Activated CD4-positive, alpha-beta T cell treated with anti-CD3 and anti-CD28 coated beads, Interleukin-2, amount 50 U/mL, for 48 hours (primary cell): Measurements from ENCODE around the gene TSNAXIP1.
A peak's percentile ranks its signal among the peaks of the same experiment; 100 is the strongest.

ENCODE experiments used
- DNase-seq, 2 experiments: peaks; one replicate each; pipeline ENCODE4 v3.0.0-alpha.2; 2020

TSNAXIP1 gene

GRCh38 chr16:67841198-67841815 is 34.6 kb downstream of the TSNAXIP1 start:
- no peak for DNase-seq

GRCh38 chr16:67841816-67842508 is 35.3 kb downstream of the TSNAXIP1 start, which contains the start of gene THAP11:
Gene THAP11, plus strand, starts transcription at chr16:67842320. Its CDS starts 235 bp downstream, at chr16:67842555.
- DNase-seq, result peak; percentile 95 to 96

GRCh38 chr16:67842509-67843342 is 36.0 kb downstream of the TSNAXIP1 start:
- DNase-seq, result peak; percentile 57 to 67

GRCh38 chr16:67843343-67843765 is 36.7 kb downstream of the TSNAXIP1 start:
- no peak for DNase-seq

GRCh38 chr16:67844497-67844896 is 37.8 kb downstream of the TSNAXIP1 start:
- no peak for DNase-seq

GRCh38 chr16:67845291-67846062 is 38.8 kb downstream of the TSNAXIP1 start:
- DNase-seq, result no peak

- no peak for DNase-seq
These were observed 39.3 kb downstream of the TSNAXIP1 start for GRCh38 chr16:67846063-67846319.

- peak; percentile 96 to 97 for DNase-seq
These were observed 39.8 kb downstream of the TSNAXIP1 start, which contains the start of gene NUTF2 for GRCh38 chr16:67846320-67847063. Gene NUTF2, plus strand, starts transcription at chr16:67846933. Its CDS starts 18,198 bp downstream, at chr16:67865131.

- DNase-seq, result peak in 1 of 2 experiments; percentile 24
These were observed 40.6 kb downstream of the TSNAXIP1 start, which contains the start of gene CENPT for GRCh38 chr16:67847064-67847861. Gene CENPT, minus strand, starts transcription at chr16:67847693. Its CDS starts 13,834 bp downstream, at chr16:67833859.

- DNase-seq, result no peak
These were observed 41.4 kb downstream of the TSNAXIP1 start for GRCh38 chr16:67848118-67848517.

GRCh38 chr16:67853670-67854069 is 47.0 kb downstream of the TSNAXIP1 start:
- DNase-seq, result no peak

- no peak for DNase-seq
These were observed 49.1 kb downstream of the TSNAXIP1 start for GRCh38 chr16:67855789-67856188.

GRCh38 chr16:67856927-67857546 is 50.3 kb downstream of the TSNAXIP1 start:
- no peak for DNase-seq

GRCh38 chr16:67857547-67858233 is 51.0 kb downstream of the TSNAXIP1 start:
- no peak for DNase-seq

GRCh38 chr16:67858500-67858899 is 51.8 kb downstream of the TSNAXIP1 start:
- no peak for DNase-seq

- DNase-seq, result no peak
These were observed 54.1 kb downstream of the TSNAXIP1 start for GRCh38 chr16:67860589-67861398.

GRCh38 chr16:67861877-67862276 is 55.2 kb downstream of the TSNAXIP1 start:
- no peak for DNase-seq

- no peak for DNase-seq
These were observed 56.2 kb downstream of the TSNAXIP1 start for GRCh38 chr16:67862623-67863583.
